GM19025 (cell line): ENCODE results near the gene SLC38A1.

Experiments
- ATAC-seq: cut with Tn5 transposase; IDR thresholded peaks from one replicate; pipeline ENCODE4 v1.9.1; 2021; ENCODE audit warnings: mild to moderate bottlenecking, low read depth, moderate library complexity; ENCODE audit not compliant: unreplicated experiment

SLC38A1 gene

DNA sequence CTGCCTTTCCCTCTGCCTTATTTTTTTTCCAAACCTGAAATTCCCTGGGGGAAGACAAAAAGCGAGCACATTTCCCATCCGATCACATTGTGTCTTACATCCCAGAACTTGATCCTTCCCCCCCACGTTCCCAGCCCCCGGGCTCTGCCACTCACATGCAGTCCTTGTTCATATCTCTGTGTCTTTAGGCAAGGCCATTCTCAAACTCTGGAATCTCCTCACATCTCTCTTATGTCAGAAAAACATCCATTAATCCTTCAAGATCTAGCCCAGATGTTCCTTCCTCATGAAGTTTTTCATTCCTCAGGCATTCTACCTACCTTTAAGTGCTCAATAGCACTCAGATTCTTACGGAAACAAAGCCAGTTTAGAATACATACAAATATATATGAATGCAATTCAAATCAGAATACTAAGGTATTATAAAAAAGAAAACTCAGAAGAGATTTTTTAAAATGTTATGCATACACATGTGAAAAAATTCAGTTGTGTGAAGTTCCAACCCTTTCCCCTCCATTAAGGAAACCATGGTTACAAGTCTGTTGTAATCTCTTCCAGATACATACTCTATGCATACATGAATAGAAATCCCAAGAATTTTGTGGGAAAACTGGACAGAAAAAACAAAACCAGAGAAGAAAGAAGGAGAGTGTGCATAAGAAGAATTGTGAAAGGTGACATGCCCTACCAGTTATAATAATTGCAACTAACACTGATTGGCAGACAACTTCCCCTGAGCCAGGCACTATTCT is 120.3 kb downstream of the SLC38A1 start:
- no peak for ATAC-seq

DNA sequence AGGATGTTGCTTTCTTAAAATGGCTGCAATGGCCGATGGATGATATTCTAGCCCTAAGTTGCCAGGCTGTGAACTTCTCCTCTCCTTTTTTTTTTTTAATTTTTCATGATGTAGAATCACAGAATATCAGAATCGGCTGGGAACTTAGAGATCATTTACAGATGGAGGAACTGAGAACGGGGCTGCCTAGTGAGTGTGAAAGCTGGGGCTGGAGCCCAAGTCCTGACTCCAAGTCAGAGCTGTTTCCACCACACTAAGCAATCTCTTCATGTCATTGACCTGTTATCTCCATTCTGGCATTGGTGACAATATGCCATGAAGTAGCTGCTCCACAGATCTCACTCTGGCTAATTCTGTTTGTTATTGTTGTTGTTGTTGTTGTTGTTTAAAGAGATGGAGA is 121.7 kb downstream of the SLC38A1 start:
- no peak for ATAC-seq

DNA sequence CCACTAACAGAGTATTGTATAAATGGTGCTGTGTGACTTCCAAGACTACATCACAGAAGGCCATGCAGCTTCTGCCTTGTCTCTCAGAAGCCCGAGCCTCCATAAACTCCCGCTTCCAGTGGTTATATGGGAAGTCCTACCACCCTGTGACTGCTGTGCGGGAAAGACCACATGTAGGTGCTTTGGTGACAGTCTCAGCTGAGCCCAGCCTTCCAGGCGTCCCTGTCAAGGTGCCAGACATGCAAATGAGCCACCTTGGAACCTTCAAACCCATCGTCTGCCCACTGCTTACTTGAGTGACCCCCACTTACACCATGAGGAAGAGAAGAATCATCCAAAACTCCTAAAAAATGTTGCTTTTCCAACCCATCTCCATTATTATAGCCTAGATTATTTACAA is 123.0 kb downstream of the SLC38A1 start:
- no peak for ATAC-seq

DNA sequence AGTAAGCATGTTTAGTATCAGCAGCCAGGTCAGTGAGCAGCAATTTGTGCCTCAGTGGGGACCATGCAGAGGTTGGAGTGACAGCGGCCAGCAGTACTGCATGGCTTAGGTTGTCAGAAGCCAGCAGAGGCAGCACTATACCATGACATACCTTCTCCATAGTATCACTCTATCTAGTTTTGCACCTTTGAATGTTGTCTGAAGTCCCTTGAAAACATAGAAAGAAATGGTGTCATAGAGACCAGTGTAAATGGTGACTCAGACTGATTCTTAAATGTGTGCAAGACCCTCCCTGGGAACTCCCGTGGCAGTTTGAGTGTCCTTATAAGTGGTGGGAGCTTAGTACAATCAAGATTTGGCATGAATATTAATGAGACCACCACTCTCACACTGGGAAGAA is 124.4 kb downstream of the SLC38A1 start:
- no peak for ATAC-seq

DNA sequence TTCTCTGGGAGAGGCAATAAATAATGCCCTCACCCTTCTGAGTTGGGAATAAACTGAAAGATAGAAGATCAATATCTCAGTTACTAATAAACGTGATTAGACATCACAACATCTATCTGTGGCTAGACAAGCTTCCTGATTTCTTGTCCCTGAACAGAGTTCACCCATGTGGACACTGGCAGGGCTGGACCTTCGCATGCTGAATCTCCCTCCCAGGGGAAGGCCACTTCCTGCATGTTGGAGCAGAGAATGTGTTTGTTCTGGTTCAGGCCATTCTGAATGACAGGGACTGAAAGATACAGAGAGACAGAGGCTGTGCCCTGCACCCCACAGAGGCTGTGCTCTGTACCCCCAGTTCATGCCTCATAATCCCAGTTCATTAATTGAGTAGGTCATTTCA is 132.6 kb downstream of the SLC38A1 start:
- ATAC-seq, result no peak

DNA sequence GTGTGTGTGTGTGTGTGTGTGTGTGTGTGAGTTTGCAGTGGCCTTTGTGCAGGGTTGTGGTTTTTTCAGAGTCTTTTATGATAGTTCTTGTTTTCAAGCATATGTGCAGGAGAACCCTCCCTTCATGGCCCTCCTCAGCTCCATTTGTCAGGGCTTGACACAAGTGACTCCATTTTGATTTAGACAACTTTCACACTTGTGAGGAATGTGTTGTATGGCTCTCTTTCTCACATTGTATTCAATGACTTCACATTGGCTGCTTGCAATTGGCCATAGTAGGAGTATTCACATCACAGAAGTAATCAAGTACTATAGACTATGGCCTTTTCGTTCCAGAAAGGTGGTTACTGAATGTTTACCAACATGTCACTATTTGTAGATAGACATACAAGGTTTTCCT is 133.1 kb downstream of the SLC38A1 start:
- ATAC-seq, result no peak

DNA sequence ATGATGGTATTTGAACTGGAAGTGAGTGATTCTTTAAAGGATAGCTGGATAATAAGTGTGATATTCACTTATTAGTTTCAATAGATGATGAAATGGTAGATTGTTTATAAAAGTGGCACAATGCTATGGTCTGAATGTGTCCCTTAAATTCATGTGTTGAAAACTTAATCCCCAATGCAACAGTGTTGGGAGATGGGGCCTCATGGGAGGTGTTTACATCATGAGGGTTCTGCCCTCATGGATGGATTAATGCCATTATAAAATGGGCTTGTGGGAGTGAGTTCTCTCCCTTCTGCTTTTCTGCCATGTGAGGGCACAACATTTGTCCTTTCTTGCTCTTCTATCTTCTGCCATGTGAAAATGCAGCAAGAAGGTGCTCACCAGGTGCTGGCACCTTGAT is 134.0 kb downstream of the SLC38A1 start:
- no peak for ATAC-seq

DNA sequence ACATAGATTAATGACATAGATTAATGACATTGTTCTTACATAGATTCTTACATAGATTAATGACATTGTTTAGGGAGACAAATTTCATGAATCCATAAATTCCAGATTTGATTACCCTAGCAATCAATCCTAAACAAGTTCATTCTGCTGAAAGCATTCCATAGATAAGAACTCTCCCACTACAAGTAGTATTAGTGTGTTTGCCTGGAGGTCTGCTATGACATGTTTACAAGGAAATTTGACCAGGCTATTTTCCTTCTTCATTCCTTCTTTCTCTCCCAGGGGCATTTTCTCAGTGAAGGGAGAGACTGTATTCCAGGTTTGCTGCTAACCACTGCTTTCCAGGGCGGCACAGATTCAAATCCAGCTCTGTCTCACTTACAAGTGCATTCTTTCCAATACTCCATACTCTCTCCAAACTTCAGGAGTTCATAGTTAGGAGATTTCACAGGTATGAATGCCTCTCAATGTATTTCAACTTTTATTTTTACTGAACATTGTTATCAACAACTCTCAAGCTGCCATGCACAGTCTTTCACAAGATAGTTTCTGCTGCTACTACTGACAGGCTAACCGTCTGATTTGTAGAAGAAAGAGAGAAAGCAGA is 134.5 kb downstream of the SLC38A1 start:
- no peak for ATAC-seq

DNA sequence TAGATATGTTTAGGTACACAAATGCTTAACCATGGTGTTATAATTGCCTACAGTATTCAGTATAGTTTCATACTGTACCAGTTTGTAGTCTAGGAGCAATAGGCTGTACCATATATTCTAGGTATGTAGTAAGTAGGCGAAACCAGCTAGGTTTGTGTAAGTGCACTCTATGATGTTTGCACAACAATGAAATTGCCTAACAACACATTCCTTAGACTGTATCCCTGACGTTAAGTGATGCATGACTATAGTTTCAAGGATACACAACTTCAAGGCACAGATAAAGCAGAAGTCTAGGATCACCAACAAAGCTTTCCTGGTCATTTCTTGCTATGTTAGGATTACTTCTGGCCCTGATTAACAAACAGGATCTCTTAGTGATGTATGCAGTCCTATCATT is 135.1 kb downstream of the SLC38A1 start:
- ATAC-seq, result no peak
